ENCODE measurements around the gene SLC2A14.

GRCh38 chr12:7835766-7836165 is 36.9 kb downstream of the SLC2A14 start:
- TF ChIP-seq POLR2A (IDR thresholded peaks at IDR 0.05; ENCODE audit: low read depth, low read length), result no peak
- no peak for TF ChIP-seq POLR2AphosphoS5 (IDR thresholded peaks at IDR 0.05; ENCODE audit: low read depth, low read length)
- TF ChIP-seq TAF1 (IDR thresholded peaks at IDR 0.05; ENCODE audit: low read depth, low read length), result no peak
